HG03175 (cell line): ENCODE data around the gene BMP5.
A peak's percentile ranks its signal among the peaks of the same experiment; 100 is the strongest.

Source experiments
- ATAC-seq: cut with Tn5 transposase; IDR thresholded peaks from one replicate; pipeline ENCODE4 v1.9.1; 2021; ENCODE audit warnings: mild to moderate bottlenecking, moderate library complexity; ENCODE audit not compliant: unreplicated experiment

Gene BMP5

DNA sequence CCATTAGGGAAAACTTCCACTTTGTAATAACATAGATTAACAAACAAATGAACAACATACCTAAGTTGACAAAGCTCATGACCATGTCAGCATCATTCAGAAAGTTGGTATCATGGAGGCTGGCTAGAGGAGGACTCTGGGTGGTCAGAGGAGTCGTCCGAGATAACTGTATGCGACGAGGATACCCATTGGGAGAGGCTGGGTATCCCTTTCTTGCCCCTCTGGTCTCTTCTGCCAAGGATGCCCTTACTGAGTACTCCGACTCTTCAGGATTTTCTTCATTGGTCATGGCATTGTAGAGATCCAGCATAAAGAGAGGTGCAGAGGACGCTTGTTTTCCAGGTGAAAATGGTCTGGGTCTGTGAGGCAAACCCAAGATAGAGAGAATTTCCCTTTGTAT is 1.1 kb downstream of the BMP5 start:
- ATAC-seq = no peak

DNA sequence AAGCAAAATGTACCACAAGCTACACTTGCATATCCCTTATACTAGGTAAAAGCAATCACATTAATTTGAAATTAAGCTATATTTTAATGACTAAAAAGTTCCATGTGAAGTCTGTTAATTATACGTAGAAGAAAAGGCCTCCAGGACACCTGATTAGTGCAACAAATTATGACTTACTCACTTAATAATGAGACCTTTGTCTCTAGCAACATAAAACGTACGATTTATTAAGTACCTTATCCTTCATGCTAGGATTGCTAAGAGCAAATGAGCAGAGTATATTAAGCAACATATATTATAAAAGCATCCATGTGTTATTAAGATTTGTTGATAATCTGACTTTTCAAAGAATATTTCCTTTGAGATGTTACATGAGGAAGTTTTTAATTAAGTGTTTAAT is 2.5 kb downstream of the BMP5 start:
- ATAC-seq = no peak

DNA sequence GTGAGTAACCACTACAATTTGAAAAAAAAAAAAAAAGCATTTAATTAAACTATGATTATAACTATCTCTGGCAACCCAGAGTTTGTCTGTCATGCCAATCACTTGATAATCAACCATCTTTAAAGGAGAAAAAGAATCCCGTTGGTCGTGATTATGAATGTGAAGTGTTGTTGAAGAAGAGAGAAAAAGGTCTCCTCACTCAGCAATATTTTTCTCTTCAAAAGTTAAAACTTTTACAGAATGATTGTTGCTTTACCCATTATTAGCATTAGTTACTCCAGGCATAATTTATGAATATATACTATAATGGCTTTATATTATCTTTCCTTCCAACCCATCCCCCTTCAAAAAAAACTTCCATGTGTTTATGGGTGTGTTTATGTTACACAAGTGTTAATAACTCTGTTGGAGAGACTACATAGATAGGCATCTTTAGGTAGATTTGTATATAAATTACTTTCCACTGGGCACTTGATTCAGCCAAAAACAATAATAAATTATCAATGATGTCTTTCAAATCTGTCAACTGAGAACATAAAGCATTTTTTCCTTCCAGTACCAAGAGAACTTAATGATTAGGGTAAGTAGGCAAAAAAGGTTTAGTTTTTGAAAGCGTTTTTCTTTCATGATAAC is 5.1 kb downstream of the BMP5 start:
- no peak for ATAC-seq

DNA sequence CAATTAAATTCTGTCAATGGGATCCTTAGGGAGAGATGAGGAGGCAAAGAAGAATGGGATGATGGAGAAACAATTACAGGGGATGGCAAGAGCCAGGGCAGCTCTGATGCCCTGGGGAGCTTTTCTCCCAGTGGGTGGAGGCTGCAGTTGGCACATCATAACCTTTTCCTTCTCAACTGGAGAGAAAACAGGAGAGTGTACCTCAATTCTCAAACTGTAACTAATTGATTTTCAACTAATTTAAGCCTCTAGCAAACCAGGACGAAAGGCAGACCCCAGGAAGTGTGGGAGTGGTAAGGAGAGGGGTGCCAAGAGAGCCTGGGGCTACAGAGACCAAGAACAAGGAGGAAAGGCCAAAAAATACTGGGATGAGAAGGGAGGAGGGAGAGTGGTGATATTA is 5.7 kb downstream of the BMP5 start:
- no peak for ATAC-seq

DNA sequence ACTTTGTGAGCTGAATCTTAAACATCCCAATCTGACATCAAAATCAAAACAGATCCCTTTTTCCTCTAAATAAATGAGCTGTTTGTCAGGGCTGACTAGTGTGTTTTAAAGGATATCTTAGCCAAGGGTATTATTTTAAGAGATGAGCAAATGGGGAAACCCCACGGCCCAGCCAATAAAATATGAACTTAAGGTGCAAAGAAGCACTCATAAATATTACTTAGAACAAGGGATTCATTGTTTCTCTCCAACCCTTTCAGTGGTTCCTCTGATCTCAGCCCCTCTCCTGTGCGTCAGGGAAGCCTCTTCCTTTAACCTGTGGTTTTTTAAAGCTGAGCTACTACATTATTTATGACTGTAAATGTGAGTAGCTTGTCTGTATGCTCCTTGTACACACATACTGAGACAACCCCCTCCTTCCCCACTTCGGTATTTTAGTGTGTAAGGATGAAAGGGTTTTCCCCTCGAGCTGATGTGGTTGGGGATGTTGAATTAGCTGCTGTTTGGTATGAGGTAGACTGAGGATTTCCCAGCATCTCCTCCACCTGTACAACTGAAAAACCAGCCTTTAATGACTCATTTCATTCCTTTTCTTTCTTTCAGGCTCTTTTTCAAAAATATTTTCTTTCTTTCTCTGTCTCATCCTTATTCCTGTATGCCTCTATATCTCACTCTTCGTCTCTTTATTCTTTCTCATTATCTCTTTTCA is 6.5 kb downstream of the BMP5 start:
- ATAC-seq = peak; percentile 90

DNA sequence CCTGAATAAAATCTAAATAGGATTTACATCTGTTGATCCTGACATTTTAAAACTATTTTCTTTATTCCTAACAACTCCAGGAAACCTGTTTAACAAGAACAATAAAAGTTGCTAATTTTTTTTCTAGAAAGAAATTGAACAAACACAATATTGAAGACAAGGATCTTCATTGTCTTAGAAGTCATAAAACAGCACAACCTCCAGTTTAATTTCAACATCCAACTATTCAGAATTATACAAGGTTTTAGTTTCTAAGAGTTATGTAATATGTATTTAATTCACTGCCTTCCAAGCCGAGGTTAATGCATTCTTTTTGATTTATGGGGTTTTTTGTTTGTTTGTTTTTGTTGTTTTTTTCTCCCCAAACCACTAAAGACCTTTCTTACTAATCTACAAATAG is 7.2 kb downstream of the BMP5 start:
- ATAC-seq = no peak

DNA sequence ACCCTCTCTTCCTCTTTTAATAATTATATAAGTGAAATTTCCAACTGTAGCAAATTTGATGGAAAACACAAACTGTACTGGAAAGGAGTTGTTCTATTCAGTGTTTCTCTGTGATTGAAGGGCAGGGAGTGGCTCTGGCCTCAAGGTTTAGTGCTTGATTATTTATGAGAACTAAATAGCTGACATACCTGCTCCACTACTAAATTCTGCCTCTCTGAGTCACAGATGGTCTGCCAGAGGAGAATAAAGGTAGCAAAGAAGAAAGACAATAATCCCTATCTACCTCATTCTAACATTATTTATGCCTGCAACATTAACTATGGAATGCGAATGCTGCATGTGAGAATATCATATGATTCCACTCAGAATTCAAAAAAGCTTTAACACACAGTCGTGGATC is 9.3 kb downstream of the BMP5 start:
- no peak for ATAC-seq

DNA sequence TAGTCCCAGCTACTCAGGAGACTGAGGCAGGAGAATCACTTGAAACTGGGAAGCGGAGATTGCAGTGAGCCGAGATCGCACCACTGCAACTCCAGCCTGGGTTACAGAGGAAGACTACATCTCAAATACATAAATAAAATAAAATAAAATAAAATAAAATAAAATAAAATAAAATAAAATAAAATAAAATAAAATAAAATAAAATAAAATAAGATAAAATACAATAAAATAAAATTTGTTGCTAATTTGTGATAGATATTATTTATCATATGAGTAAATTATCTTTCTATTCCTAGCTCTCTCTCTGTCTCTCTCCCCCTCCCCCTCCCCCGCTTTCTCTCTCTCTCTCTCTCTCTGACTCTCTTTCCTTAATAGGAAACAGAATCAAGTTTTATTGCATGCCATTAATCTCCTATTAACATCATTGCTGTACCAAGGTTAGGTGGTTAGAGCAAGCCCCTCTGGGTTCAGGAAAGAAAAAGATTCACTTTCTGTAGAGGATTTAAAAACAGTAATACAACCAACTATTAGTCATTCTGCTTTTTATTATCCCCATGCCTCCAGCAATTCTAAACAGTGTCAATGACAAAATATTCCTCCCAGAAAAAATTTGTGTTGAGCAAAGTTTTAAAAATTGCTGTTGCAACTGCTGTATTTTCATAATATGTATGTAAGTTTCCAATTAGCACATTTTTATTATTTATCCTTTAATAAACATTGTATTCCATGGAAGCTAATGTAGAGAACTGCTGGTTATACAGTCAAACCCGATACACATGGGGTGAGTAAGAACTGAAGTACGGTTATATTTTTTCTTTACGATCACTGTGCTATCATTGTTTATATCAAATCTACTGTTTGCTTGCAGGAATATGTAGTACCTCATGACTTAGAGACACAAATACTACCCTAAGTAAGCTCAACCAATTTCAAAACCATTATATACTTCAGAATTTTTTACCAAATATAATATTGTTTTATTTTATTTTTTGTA is 22.1 kb downstream of the BMP5 start:
- no peak for ATAC-seq

DNA sequence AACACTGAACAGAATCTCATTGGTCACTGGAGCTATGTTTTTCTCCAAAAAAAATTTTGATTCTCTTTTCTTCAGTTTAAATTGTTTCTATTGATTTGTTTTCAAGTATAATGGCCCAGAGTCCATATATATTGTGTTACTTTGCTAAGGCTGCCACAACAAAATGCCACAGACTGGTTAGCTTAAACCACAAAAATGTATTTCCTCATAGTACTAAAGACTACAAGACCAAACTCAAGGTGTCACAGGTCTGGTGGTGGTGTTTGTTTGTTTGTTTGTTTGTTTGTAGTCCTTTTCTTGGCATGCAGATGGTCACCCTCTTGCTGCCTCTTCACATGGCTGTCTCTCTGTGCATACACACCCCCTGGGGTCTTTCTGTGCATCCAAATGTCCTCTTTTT is 34.0 kb downstream of the BMP5 start:
- ATAC-seq = no peak

DNA sequence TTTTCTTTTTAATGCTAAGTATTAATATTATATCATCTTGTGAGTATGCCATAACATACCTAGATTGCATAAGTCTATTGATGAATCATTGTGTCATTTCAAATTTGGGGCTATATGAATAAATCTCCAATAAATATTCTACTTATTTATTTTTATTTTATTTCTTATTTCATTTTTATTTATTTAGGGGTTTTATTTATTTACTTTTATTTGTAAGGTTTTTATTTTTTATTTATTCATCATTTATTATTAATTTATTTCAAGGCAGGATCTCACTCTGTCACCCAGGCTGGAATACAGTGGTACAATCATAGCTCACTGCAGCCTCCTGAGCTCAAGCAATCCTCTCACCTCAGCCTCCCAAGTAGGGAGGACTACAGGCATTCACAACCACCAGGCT is 36.3 kb downstream of the BMP5 start:
- no peak for ATAC-seq

DNA sequence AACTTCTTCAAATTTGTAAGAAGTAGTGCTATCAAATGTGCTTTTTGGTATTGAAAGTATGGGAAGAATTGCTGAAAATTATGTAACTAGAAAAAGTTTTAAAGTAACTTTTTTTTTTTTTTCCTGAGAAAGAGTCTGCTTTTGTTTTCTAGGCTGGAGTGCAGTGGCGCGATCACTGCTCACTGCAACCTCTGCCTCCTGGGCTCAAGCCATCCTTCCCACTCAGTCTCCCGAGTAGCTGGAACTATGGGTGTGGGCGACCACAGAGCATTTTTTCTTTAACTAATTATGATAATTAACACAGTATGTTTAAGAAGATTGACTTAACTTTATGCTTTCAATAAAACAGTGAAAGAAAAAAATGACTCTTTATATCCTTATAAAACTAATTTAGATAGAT is 38.4 kb downstream of the BMP5 start:
- ATAC-seq = no peak

DNA sequence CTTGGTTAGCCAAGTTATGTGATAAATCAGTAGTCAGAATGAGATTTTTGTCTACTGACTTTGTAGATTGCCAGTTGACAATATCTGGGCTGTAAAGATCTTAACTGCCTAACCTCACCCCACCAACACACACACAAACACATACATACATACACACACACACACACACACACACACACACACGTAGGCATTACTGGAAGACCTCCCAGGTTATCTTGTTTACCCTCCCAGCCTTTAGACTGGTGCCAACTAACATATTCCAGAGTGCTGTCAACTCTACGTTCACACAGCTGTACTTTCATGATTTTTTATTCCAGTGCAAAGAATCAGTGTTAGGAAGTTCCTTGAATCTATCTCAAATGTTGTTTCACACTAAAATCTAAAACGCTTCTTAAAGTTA is 38.9 kb downstream of the BMP5 start:
- no peak for ATAC-seq

DNA sequence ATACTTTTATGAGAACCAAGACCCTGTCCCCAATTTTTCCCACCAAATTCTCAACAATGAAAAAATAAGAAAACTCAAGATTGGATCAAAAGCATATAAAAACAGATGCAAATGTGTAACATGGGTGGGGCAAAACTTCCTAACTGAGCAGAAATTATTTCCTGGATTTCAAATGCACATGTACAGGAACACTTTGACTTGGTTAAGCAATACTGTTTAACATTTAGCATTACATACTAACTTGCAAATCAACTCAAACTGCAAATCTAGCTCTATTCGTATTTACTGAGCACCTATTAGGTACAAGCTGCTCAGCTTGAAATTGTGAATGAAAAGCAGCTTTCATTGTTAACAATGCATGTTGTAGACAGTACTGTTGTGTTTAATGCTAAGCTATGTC is 40.2 kb downstream of the BMP5 start:
- no peak for ATAC-seq

DNA sequence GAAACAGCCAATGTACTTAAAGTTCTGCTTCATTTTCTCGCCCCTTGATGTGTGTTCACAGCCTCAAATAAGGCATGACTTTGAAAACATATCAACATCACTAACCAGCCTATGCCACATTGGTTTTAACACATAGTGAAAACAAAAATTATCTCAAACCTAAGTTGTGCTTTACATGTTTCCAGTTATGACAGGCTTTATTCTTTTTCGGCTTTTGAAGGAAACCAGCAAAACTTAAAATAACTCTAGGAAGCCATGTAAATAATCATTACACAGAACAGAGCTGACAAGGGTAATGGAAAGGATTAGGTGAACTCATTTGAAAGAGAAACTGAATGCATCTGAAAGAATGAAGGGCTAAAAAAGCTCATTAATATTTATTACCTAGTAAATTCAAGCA is 42.1 kb downstream of the BMP5 start:
- ATAC-seq = peak; percentile 61

DNA sequence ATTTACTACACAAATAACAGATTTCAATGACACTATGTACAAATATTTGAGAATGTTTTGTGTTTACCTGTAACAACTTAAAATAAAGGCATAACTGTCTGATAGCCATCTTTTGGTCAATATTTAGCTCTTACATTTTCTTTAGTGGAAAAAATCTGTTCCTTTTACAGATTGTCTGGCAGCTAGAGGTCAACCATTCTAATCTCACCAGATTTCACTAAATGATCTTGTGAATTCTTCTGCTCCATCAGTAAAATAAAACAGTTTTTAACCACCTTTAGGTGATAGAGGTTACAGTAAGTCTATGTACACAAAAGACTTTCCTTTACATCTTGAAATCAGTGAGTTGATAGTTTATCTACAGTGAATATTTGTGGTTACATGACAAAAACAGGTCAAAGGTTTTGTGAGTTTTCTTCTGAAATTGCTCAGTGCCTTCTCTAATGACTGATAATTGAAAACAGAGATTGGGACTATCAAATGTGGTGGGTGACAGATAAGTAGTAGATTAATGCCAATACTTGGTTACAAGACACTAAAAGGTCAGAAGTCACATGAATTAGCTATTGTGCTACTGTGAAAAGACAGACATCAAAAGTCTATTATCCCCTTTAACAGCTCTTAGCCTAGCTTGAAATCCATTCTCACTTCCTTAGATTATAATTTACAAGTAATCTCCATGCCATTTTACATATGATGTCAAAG is 47.4 kb downstream of the BMP5 start:
- no peak for ATAC-seq

DNA sequence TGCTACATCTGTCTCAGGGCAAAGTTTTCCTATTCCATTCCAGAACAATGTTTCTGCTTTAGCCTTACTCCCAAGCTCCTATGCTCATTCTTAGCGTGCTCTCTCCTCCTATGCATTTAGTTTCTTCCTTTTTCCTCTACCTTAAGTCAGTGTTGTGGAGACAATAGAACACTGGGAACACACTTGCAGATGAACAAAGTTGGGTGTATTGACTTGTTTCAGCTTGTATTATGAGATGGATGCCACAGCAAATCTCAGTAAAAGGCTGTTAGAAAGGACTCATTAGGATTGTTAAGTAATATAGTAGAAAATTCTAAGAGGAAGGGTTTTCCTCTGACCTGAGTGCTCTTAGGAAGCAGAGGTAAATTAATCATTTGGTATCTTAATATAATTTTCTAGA is 48.4 kb downstream of the BMP5 start:
- ATAC-seq = no peak

DNA sequence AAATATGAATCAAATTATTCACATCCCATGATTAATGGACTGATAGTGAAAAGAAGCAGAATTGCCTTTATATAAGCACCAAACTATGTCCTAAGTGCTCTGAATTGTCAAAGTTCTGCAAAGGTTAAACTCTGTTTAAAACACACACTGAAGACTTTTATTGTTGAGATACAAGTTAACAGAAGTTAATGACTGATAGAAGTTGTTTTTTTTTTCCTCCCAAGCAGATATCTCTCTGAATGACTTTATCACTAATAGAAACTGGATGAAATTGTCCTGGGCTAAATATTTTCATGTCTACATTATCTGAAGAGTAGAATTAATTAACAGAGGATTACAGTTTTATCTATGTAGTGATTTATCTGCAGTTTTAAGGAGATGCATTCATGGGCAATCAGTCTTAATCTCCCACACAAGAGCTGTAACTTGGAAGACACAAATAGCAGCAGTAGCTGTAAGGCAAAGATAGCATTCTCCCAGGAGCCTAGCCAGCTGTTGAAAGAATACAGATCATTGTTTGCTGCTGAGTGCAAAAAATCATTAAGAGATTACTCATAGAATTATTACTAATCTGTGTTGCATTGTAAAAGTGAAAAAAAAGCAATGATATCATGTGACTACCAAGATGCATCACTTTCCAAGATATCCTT is 49.9 kb downstream of the BMP5 start:
- ATAC-seq = no peak

DNA sequence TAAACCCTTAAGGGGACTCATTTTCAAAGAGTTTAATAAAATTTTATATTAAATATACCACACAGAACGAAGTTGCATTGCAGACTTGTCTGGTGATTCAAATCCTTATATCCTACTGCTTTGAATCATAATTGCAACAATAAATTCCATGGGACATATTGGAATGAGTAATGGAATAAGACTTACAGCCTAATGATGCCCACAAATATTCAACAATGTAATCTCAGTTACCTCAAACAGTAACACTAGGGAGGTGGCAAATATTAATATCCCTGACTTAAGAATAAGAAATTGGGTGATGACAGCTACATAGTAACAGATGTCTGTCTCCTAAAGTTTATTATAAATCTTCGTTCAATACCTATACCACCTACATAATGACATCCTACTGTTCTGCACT is 52.6 kb downstream of the BMP5 start:
- ATAC-seq = no peak

DNA sequence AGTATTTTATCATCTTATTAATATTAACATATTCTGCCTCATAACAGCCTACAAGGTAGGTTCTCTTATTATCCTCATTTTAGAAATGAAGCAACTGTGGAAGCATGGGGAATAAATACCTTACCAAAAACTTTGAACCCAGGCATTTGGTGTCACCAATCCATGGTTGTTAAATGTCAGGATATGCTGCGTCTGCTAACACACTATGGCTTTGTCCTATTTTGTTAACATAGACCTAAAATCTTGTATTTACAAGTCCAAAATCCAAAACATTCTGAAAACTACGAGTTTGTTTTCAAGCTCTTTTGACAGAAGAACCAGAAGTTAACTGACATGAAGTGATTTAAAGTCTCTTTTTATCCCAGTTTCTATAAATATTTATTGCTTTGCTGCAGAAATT is 53.4 kb downstream of the BMP5 start:
- no peak for ATAC-seq

DNA sequence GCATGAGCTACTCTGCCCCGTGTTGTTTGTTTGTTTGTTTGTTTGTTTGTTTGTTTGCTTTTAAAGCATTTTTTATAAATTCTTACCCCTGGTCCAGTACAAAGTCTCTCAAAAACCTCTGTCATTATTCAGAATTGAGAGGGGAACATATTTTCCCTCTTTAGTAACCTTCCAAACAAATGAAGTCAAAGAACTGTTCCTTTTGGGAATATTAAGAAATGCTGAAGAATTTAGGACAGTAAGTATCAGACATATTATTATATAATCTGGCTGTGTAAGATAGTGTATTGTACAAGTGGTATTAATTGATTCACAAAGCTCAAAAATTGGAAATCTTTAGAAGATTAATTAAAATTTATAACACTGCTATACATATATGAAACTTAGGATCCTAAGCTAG is 54.7 kb downstream of the BMP5 start:
- no peak for ATAC-seq

DNA sequence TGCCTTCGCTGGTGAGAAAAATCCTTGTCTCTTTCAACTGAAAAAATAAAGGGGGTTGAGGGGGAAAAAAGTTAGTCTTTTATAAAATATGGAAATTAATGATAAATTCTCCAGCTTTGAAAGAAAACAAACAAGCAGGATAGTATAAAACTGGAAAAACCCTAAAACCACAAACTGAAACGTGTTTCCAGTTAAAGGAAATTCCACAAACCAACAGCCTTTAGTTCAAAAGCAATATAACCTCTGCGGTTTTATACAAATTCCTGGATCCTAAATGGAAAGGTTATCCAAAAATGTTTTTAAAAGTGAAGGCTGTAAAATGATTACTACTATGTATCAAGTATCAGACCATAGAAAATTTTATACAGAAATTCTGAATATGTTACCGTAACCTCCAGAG is 55.6 kb downstream of the BMP5 start:
- ATAC-seq = no peak
